ENCODE results near the gene CCM2L. TPM values are rescaled to one million over a fixed set of nuclear protein-coding genes. Genes with fewer than 3 reads are reported as not detected.

Gene CCM2L
- total RNA-seq, 2 donors from 2014 or later: 4.6 to 5.7 TPM

DNA sequence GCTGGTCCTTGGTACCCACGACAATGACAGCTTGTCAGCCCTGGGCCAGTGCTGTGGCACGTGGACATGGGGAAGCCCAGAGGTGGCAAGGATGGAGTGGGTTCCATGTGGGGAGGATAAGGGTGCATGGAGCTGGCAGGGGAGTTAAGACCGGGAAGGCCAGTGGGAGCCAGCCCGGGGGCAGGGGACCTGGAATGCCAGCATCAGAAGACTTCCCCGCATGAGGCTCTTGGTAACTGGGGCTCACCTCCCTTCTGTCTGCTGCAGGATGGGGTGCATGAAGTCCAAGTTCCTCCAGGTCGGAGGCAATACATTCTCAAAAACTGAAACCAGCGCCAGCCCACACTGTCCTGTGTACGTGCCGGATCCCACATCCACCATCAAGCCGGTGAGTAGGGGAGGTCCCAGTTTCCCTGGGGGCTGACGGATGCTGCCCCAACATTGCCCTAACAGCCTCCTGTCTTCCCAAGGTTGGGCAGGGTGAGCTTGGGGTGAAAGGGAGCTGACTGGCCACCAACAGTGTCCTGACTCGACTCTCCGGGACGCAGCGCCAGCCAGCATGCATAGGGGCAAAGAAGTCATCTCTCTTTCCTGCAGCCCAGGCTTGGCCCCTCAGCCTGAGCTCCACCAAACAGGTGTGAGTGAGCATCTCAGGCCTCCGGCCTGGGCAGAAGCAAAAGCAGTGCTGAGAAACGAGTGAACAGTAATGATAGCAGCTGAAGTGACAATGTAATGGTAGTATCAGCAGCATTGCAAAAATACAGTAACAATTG lies 61.3 kb downstream of the CCM2L start:
- TF ChIP-seq POLR2AphosphoS5 (IDR thresholded peaks at IDR 0.05) (no peak), POLR2A (IDR thresholded peaks at IDR 0.05) (no peak)
- TF ChIP-seq, protein P1, sequence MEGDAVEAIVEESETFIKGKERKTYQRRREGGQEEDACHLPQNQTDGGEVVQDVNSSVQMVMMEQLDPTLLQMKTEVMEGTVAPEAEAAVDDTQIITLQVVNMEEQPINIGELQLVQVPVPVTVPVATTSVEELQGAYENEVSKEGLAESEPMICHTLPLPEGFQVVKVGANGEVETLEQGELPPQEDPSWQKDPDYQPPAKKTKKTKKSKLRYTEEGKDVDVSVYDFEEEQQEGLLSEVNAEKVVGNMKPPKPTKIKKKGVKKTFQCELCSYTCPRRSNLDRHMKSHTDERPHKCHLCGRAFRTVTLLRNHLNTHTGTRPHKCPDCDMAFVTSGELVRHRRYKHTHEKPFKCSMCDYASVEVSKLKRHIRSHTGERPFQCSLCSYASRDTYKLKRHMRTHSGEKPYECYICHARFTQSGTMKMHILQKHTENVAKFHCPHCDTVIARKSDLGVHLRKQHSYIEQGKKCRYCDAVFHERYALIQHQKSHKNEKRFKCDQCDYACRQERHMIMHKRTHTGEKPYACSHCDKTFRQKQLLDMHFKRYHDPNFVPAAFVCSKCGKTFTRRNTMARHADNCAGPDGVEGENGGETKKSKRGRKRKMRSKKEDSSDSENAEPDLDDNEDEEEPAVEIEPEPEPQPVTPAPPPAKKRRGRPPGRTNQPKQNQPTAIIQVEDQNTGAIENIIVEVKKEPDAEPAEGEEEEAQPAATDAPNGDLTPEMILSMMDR (IDR thresholded peaks at IDR 0.05): no peak
- WGBS: 83% methylated on average over 17 of the region's 17 CpGs
- intact Hi-C loops (cut with DNase I): no loop called here
- no peak overlapping the region for H3K4me3 ChIP-seq
- no peak for DNase-seq (ENCODE audit: low spot score)
- no peaks in the 10 kb centered on the region for H3K27me3 ChIP-seq (replicated peaks; ENCODE audit: insufficient read depth)
- no peak overlapping the region for H3K27ac ChIP-seq
- no peaks in the 10 kb centered on the region for H3K36me3 ChIP-seq
- H3K4me1 ChIP-seq (replicated peaks): no peaks in the 10 kb centered on the region
- H3K9me3 ChIP-seq: no peaks in the 10 kb centered on the region

DNA sequence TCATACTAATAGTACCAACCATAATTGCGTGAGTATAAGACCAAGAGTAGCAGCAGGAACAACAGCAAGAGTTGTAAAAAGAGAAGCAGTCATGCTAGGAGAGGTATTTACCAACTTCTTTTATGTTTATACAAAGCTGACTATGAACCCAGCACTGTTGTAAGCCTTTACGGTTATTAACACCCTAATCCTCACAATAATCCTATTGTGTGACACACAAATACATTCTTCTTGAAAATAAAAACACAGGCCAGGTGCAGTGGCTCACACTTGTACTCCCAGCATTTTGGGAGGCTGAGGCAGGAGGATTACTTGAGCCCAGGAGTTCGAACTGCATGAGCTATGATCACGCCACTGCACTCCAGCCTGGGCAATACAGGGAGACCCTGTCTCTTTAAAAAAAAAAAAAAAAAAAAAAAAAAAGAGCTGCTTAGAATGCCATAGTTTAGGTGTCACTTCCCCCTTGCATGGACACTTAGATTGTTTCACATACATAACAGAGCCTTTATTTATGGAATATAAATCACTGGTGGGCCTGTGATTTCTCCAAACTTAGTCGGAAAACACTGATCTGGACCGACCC lies 62.0 kb downstream of the CCM2L start:
- Histone ChIP-seq H3K4me1 (replicated peaks) (no peaks in the 10 kb centered on the region), H3K9me3 (no peaks in the 10 kb centered on the region), H3K36me3 (no peaks in the 10 kb centered on the region), H3K4me3 (no peak overlapping the region), H3K27me3 (replicated peaks; ENCODE audit: insufficient read depth) (no peaks in the 10 kb centered on the region), H3K27ac (no peak overlapping the region)
- DNase-seq (ENCODE audit: low spot score): no peak
- TF ChIP-seq POLR2AphosphoS5 (IDR thresholded peaks at IDR 0.05) (no peak), POLR2A (IDR thresholded peaks at IDR 0.05) (no peak)
- TF ChIP-seq, protein P1 (IDR thresholded peaks at IDR 0.05): no peak
- intact Hi-C loops (cut with DNase I): no loop called here
- WGBS: 80% methylated on average over 6 of the region's 6 CpGs

DNA sequence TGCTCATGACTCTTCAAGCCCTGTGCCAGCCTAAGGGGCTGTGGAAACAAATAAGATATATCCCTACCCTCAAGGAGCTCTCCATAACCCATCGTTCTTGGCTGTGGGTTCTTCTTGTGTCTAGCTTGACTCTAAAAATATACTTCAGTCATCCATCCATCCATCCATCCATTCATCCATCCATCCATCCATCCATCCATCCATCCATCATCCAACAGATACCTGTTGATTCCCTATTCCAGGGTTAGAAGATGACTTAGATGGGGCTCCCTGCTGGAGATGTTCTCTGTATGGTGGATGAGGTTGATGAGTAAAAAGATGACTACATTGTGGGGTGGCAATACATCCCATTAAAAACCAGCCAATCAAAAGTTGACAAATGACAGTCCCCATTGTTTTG lies 65.3 kb downstream of the CCM2L start:
- Histone ChIP-seq H3K27me3 (replicated peaks; ENCODE audit: insufficient read depth) (no peaks in the 10 kb centered on the region), H3K4me1 (replicated peaks) (no peaks in the 10 kb centered on the region), H3K27ac (no peak overlapping the region), H3K4me3 (no peak overlapping the region), H3K36me3 (no peaks in the 10 kb centered on the region), H3K9me3 (no peaks in the 10 kb centered on the region)
- no peak for TF ChIP-seq POLR2AphosphoS5 (IDR thresholded peaks at IDR 0.05)
- TF ChIP-seq POLR2A (IDR thresholded peaks at IDR 0.05): no peak
- TF ChIP-seq, protein P1 (IDR thresholded peaks at IDR 0.05): no peak
- intact Hi-C loops (cut with DNase I): no loop called here
- 86% methylated on average over 1 of the region's 1 CpG for WGBS
- DNase-seq (ENCODE audit: low spot score): no peak

DNA sequence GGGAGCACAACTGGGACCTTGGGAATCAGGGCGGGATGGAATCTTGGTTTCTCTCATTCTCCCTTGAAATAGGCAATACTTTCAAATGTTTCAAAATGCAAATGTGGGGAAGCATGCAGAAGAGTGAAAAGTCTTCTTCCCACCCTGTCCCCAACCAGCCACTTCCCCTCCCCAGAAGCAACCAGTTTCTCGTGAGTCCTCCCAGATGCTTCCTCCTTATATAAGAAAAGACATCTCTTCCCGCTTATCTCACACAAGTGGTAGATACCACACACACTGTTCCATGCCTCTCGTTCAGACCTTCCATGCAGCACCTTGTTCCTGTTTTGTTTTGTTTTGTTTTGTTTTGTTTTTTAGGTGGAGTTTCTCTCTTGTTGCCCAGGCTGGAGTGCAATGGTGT lies 67.0 kb downstream of the CCM2L start:
- H3K36me3 ChIP-seq: no peaks in the 10 kb centered on the region
- TF ChIP-seq POLR2A (IDR thresholded peaks at IDR 0.05): no peak
- TF ChIP-seq POLR2AphosphoS5 (IDR thresholded peaks at IDR 0.05): no peak
- TF ChIP-seq, protein P1 (IDR thresholded peaks at IDR 0.05): no peak
- no peak overlapping the region for H3K4me3 ChIP-seq
- no peaks in the 10 kb centered on the region for H3K27me3 ChIP-seq (replicated peaks; ENCODE audit: insufficient read depth)
- 78% methylated on average over 4 of the region's 4 CpGs for WGBS
- intact Hi-C loops (cut with DNase I): no loop called here
- H3K27ac ChIP-seq: no peak overlapping the region
- no peak for DNase-seq (ENCODE audit: low spot score)
- no peaks in the 10 kb centered on the region for H3K9me3 ChIP-seq
- no peaks in the 10 kb centered on the region for H3K4me1 ChIP-seq (replicated peaks)

DNA sequence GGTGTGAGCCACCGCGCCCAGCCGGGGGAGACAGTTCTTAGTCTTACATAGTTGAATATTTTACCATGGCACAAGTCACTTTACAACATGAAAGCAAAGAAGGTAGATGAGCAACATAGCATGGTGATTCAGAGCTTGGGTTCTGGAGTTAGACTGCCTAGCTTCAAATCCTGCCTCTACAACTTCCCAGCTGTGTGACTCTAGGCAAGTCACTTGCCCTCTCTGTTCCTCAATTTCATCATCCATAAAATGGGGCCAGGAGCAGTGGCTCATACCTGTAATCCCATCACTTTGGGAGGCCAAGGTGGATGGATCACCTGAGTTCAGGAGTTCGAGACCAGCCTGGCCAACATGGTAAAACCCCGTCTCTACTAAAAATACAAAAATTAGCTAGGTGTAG lies 68.1 kb downstream of the CCM2L start:
- 95% methylated on average over 5 of the region's 5 CpGs for WGBS
- H3K27ac ChIP-seq: no peak overlapping the region
- no peaks in the 10 kb centered on the region for H3K36me3 ChIP-seq
- H3K27me3 ChIP-seq (replicated peaks; ENCODE audit: insufficient read depth): no peaks in the 10 kb centered on the region
- no peaks in the 10 kb centered on the region for H3K9me3 ChIP-seq
- intact Hi-C loops (cut with DNase I): no loop called here
- no peak for DNase-seq (ENCODE audit: low spot score)
- H3K4me3 ChIP-seq: no peak overlapping the region
- H3K4me1 ChIP-seq (replicated peaks): no peaks in the 10 kb centered on the region
- TF ChIP-seq POLR2A (IDR thresholded peaks at IDR 0.05) (no peak), POLR2AphosphoS5 (IDR thresholded peaks at IDR 0.05) (no peak)
- TF ChIP-seq, protein P1 (IDR thresholded peaks at IDR 0.05): no peak

Measured in prostate gland (tissue), 2 donors.